ENCODE measurements around the gene SPRED2.

Gene SPRED2

DNA sequence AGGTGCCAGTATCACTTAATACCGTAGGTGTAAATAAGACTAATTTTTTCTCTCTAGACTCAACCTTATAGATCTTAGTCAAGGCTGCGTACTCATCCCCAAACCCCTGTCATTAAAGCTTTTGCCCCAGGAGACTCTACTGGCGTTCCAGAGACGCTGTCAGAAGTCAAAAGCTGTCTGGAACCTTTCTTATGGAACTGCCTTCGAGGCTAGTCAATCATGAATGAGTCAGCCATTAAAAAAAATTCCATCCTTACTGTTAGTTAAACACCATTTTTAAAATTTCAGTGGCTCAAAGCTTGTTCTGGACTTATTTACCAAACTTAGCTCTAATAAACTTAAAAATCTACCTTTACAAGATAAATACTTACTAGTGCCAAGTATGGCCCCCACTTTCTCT lies 52.1 kb downstream of the SPRED2 start:
- H3K4me3 ChIP-seq (ENCODE audit: low read length): no peak overlapping the region
- H4K20me1 ChIP-seq (ENCODE audit: insufficient read depth, low read length): peaks cover 25% of the 10 kb centered on the region
- TF ChIP-seq, protein P1, sequence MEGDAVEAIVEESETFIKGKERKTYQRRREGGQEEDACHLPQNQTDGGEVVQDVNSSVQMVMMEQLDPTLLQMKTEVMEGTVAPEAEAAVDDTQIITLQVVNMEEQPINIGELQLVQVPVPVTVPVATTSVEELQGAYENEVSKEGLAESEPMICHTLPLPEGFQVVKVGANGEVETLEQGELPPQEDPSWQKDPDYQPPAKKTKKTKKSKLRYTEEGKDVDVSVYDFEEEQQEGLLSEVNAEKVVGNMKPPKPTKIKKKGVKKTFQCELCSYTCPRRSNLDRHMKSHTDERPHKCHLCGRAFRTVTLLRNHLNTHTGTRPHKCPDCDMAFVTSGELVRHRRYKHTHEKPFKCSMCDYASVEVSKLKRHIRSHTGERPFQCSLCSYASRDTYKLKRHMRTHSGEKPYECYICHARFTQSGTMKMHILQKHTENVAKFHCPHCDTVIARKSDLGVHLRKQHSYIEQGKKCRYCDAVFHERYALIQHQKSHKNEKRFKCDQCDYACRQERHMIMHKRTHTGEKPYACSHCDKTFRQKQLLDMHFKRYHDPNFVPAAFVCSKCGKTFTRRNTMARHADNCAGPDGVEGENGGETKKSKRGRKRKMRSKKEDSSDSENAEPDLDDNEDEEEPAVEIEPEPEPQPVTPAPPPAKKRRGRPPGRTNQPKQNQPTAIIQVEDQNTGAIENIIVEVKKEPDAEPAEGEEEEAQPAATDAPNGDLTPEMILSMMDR (IDR thresholded peaks at IDR 0.05; ENCODE audit: low read depth, low read length): no peak
- peaks cover 41% of the 10 kb centered on the region for H3K4me1 ChIP-seq (ENCODE audit: low read length)
- H2AFZ ChIP-seq (ENCODE audit: low read depth, low read length): no peak overlapping the region
- no peak overlapping the region for H3K4me2 ChIP-seq (ENCODE audit: low read length)
- no peaks in the 10 kb centered on the region for H3K9me3 ChIP-seq (ENCODE audit: insufficient read depth, low read length)
- no peaks in the 10 kb centered on the region for H3K27me3 ChIP-seq (ENCODE audit: low read depth, low read length)
- peaks cover 28% of the 10 kb centered on the region for H3K79me2 ChIP-seq (ENCODE audit: low read length)
- no peak overlapping the region for H3K9ac ChIP-seq (ENCODE audit: low read length)
- H3K36me3 ChIP-seq (replicated peaks; ENCODE audit: low read depth, low read length): peaks cover 20% of the 10 kb centered on the region
- H3K27ac ChIP-seq (ENCODE audit: low read length): no peak overlapping the region

DNA sequence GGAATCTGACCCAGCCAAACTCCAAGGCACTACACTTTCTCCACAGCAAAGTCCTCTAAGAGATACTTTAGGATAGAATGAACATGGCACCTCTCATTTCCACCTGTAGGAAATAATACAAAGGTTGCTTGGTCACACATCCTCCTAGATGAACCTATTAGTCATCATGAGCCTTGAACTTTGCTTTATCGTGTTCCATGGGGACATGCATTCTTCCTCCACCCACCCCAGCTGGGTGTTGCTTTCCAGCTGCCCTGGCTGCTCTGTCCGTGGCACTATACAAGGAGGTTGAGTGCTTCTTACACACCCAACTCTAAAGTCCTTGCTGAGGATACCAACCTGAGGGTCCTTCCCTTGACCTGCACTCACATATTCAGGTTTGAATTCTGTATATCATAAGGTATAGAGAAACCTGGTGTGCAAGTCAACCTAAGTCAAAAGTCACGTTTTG lies 52.7 kb downstream of the SPRED2 start:
- Histone ChIP-seq H3K27ac (ENCODE audit: low read length) (no peak overlapping the region), H3K9ac (ENCODE audit: low read length) (no peak overlapping the region), H3K9me3 (ENCODE audit: insufficient read depth, low read length) (no peaks in the 10 kb centered on the region), H3K79me2 (ENCODE audit: low read length) (peaks cover 26% of the 10 kb centered on the region), H3K4me2 (ENCODE audit: low read length) (no peak overlapping the region), H3K36me3 (replicated peaks; ENCODE audit: low read depth, low read length) (peaks cover 18% of the 10 kb centered on the region), H3K4me3 (ENCODE audit: low read length) (no peak overlapping the region), H3K27me3 (ENCODE audit: low read depth, low read length) (no peaks in the 10 kb centered on the region), H2AFZ (ENCODE audit: low read depth, low read length) (no peak overlapping the region), H3K4me1 (ENCODE audit: low read length) (peaks cover 36% of the 10 kb centered on the region), H4K20me1 (ENCODE audit: insufficient read depth, low read length) (peaks cover 25% of the 10 kb centered on the region)
- TF ChIP-seq EZH2phosphoT487 (IDR thresholded peaks at IDR 0.05; ENCODE audit: low read depth): no peak

DNA sequence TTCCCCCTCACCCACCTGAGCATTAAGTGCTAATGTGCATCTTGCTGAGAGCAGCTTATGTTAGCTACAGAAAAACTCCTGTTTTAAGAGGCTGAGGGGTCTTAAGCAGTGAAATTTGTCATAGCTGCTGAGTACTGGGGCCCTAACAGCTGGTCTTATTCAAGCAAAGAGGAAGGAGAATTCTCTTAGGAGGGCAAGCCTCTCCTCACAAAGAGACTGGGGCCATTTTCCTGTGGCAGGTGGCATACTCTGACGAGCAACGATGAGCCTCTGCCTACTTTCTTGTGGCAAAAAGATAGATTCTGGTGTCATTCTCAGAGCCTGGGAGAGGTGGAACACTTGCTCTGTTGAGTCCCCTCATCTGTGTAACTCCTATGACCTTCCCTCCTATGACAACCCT lies 53.2 kb downstream of the SPRED2 start:
- H4K20me1 ChIP-seq (ENCODE audit: insufficient read depth, low read length): peaks cover 30% of the 10 kb centered on the region
- H2AFZ ChIP-seq (ENCODE audit: low read depth, low read length): no peak overlapping the region
- TF ChIP-seq EZH2phosphoT487 (IDR thresholded peaks at IDR 0.05; ENCODE audit: low read depth): no peak
- TF ChIP-seq, protein P1 (IDR thresholded peaks at IDR 0.05; ENCODE audit: low read depth, low read length): no peak
- peaks cover 22% of the 10 kb centered on the region for H3K79me2 ChIP-seq (ENCODE audit: low read length)
- peaks cover 31% of the 10 kb centered on the region for H3K4me1 ChIP-seq (ENCODE audit: low read length)
- H3K36me3 ChIP-seq (replicated peaks; ENCODE audit: low read depth, low read length): peaks cover 18% of the 10 kb centered on the region
- no peak overlapping the region for H3K27ac ChIP-seq (ENCODE audit: low read length)
- H3K9ac ChIP-seq (ENCODE audit: low read length): no peak overlapping the region
- H3K4me3 ChIP-seq (ENCODE audit: low read length): no peak overlapping the region
- H3K4me2 ChIP-seq (ENCODE audit: low read length): no peak overlapping the region
- H3K27me3 ChIP-seq (ENCODE audit: low read depth, low read length): no peaks in the 10 kb centered on the region
- no peaks in the 10 kb centered on the region for H3K9me3 ChIP-seq (ENCODE audit: insufficient read depth, low read length)

DNA sequence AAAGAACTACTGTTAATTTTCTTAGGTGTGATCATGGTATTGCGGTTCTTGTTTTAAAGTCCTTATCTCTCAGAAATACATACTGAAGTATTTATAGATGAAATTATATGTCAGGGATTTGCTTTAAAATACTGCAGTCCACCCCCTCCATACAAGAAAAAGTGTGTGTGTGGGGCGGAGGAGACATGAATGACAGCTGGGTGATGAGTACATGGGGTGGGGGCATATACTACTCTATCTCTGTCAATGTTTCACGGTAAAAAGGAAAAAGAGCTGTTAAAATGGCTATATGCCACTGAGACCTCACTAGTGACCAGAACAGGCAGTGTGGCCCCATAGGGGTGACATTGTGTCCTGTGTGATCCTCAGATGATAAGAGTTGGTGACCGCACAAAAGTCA lies 54.1 kb downstream of the SPRED2 start:
- TF ChIP-seq, protein P1 (IDR thresholded peaks at IDR 0.05; ENCODE audit: low read depth, low read length): no peak
- TF ChIP-seq EZH2phosphoT487 (IDR thresholded peaks at IDR 0.05; ENCODE audit: low read depth): no peak
- Histone ChIP-seq H3K4me1 (ENCODE audit: low read length) (peaks cover 22% of the 10 kb centered on the region), H3K4me2 (ENCODE audit: low read length) (no peak overlapping the region), H3K27me3 (ENCODE audit: low read depth, low read length) (no peaks in the 10 kb centered on the region), H2AFZ (ENCODE audit: low read depth, low read length) (no peak overlapping the region), H4K20me1 (ENCODE audit: insufficient read depth, low read length) (peaks cover 39% of the 10 kb centered on the region), H3K9me3 (ENCODE audit: insufficient read depth, low read length) (no peaks in the 10 kb centered on the region), H3K79me2 (ENCODE audit: low read length) (peaks cover 26% of the 10 kb centered on the region), H3K4me3 (ENCODE audit: low read length) (no peak overlapping the region), H3K9ac (ENCODE audit: low read length) (no peak overlapping the region), H3K27ac (ENCODE audit: low read length) (no peak overlapping the region), H3K36me3 (replicated peaks; ENCODE audit: low read depth, low read length) (peaks cover 18% of the 10 kb centered on the region)
